DND-41 (cell line): ENCODE results near the gene APC2.

Source experiments
- CTCF ChIP-seq: IDR thresholded peaks from 2 replicates; pipeline ENCODE4 v1.5.1; 2012; ENCODE audit warnings: borderline replicate concordance, low read length, moderate library complexity, mild to moderate bottlenecking; ENCODE audit not compliant: poor library complexity, severe bottlenecking; ENCODE audit errors: extremely low read depth
- EZH2 ChIP-seq: IDR thresholded peaks from 3 replicates; pipeline ENCODE4 v1.6.1; 2012; ENCODE audit warnings: borderline replicate concordance, low read depth, mild to moderate bottlenecking, moderate library complexity, low read length, inconsistent platforms; ENCODE audit not compliant: severe bottlenecking

- TF ChIP-seq CTCF: no peak
- TF ChIP-seq EZH2: no peak
These were observed 21.1 kb upstream of the APC2 start for GRCh38 chr19:1428738-1429391.
